ENCODE data around the gene TMEM259. TPM values are rescaled to one million over a fixed set of nuclear protein-coding genes. Genes with fewer than 3 reads are reported as not detected.

Gene TMEM259
- total RNA-seq = 109 TPM
- long read RNA-seq, transcript TMEM259-202 (11 exons, 2,748 nt) = major isoform, 222 of 551 reads
- long read RNA-seq, transcript TMEM259-211 (11 exons, 2,753 nt) = minor isoform, 9 of 551 reads
- long read RNA-seq, transcript TMEM259-208 (1 exons, 1,637 nt) = minor isoform, 28 of 551 reads
- long read RNA-seq, partial matches to known transcripts = 51 of 551 reads
- long read RNA-seq, other reads (novel, unspliced or antisense) = 241 of 551 reads

GRCh38 chr19:1020868-1021425 lies at the start of gene TMEM259:
TSS of gene TMEM259 (minus strand) at chr19:1021123. CDS start at chr19:1020996, 127 bp downstream.
- ATAC-seq (ENCODE audit: poor library complexity) (peak; percentile 92), DNase-seq (peak; percentile 99)
- intact Hi-C loops (cut with DNase I) = loop anchor here (5.0 to 10.0 kb wide), 2 partner anchors 81 to 214 kb away; partner anchors contain the start of genes CBARP and GPX4

DNA sequence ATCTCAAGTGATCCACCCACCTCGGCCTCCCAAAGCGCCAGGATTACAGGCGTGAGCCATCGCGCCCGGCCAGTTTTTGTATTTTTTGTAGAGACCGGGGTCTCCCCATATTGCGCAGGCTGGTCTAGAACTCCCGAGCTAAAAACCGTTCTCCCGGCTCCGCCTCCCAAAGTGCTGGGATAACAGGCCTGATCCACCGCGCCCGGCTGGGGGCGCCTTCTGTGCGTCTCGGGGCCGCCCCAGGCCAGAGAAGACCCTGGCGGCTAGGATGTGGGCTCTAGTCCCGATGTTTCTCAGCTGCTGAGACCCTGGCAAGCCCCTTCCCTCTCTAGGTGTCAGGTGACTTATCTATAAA lies 49.6 kb upstream of the TMEM259 start:
- intact Hi-C loops (cut with DNase I) = no loop called here
- DNase-seq (no peak), ATAC-seq (ENCODE audit: poor library complexity) (no peak)

GRCh38 chr19:1069009-1069779 lies 48.3 kb upstream of the TMEM259 start:
- DNase-seq = peak; percentile 89
- intact Hi-C loops (cut with DNase I) = no loop called here
- ATAC-seq (ENCODE audit: poor library complexity) = peak; percentile 59

GRCh38 chr19:1068009-1069001 lies 47.4 kb upstream of the TMEM259 start:
- intact Hi-C loops (cut with DNase I) = no loop called here
- peak; percentile 40 for ATAC-seq (ENCODE audit: poor library complexity)
- DNase-seq = peak; percentile 80

DNA sequence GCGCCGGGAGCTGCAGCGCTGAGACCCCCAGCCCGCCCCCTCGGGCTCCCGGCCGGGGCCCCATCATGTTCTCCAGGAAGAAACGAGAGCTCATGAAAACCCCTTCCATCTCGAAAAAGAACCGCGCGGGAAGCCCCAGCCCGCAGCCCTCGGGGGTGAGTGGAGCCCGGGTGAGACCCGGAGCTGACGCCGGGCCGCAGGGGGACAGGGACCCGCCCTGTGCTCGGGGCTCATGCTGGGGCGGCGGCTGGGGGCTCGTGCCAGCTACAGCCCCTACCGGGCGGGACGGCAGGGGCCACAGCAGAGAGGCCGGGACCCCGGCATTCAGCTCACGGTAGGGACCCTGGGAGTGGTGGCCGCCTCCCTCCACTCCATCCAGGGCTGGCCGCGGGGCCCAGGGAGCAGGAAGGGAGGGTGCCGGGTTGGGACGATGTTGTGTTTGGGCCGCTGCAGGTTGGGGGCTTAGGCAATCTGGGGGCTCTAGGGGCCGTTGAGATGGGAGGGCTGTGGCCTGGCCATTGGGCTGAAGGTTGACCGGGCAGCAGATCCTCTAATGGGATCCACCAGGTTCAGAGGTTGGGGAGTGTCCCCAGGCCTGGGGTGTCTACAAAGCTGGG lies 46.5 kb upstream of the TMEM259 start:
- intact Hi-C loops (cut with DNase I) = no loop called here
- ATAC-seq (ENCODE audit: poor library complexity) (no peak), DNase-seq (no peak)

DNA sequence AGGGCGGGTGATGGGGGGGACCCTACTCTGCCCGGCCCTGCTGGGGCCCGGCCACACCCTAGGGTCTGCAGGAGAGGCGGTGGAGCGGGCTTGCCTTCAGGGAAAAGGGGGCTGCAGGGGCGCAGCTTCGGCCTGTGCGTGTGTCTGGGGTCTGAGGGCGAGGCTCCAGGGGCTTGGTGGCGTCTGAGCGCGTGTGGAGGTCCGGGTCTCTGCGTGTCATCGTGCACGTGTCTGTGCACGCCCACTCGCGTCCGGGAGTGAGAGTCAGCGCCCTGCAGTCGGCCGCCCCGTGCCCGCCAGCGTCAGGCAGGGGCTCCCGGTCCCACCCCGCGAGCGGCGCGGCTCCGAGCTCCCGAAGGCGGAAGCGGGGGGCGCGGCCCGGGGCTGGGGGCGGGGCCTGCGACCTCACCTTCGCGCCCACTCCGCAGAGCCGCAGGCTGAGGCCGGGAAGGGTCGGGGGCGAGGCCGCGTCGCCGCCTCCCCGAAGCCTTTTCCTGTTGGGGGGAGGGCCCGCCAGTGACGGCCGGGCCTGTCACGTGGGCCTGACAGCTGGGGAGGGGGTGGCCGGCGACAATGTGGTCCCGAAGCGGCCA lies 45.9 kb upstream of the TMEM259 start, which contains the start of gene ARHGAP45:
ARHGAP45 (plus strand) TSS at position 420 of the 593 bp plus-strand sequence. CDS start 239 bp downstream, outside the sequence.
- intact Hi-C loops (cut with DNase I) = no loop called here
- ATAC-seq (ENCODE audit: poor library complexity) (peak; percentile 22), DNase-seq (peak; percentile 74)

DNA sequence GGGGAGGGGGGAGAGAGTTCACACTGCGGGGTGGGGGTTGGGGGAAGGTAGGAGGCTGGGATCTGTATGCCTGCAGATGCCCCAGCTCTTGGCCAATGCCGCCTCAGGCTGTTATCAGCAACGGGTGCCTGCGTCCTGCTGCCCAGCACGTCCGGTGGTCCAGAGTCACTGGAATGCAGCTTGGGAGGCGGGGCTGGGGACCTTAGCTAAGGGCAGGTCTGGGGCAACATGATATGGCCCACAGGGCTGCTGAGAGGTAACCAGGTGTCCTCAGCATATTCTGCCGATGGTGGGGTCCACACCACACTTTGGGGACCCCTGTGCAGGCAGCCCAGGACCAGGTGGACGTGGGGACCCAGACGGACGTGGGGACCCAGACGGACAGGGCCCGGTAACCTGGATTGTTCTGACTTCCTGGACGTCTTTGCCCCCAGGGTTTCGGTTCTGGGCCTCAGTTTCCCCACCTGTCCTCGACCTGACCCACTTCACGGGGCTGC lies 45.4 kb upstream of the TMEM259 start:
- intact Hi-C loops (cut with DNase I) = no loop called here
- DNase-seq = no peak

DNA sequence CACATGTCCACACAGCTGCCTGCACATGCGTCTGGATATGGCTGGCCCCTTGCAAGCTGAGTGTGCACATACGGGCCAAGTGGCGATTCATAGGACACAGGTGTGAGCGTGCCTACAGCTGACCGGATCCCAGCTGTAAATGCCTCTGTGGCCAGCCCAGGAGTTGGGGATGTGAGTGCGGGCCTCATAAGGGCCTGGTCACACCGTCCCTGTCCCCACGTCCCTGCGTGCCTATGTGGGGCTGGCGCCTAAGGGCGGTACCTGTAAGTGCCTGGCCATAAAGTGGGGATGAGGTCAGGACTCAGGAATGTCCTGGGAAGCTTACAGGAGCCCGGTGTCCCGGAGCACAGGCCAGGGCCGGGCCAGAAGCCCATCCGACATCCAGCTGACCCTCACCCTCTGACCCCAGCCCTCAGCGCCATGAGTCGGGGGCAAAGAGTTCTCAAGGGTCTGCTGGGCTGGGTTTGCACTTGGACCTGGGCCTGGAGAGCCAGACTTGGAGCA lies 44.7 kb upstream of the TMEM259 start:
- ATAC-seq (ENCODE audit: poor library complexity) (no peak), DNase-seq (no peak)
- intact Hi-C loops (cut with DNase I) = no loop called here

More for the DNA sequence above, 45.4 kb upstream of the TMEM259 start:
- ATAC-seq (ENCODE audit: poor library complexity) = no peak

GRCh38 chr19:1064661-1065605 lies 44.0 kb upstream of the TMEM259 start:
- intact Hi-C loops (cut with DNase I) = no loop called here
- DNase-seq = peak; percentile 84
- ATAC-seq (ENCODE audit: poor library complexity) = peak; percentile 83

DNA sequence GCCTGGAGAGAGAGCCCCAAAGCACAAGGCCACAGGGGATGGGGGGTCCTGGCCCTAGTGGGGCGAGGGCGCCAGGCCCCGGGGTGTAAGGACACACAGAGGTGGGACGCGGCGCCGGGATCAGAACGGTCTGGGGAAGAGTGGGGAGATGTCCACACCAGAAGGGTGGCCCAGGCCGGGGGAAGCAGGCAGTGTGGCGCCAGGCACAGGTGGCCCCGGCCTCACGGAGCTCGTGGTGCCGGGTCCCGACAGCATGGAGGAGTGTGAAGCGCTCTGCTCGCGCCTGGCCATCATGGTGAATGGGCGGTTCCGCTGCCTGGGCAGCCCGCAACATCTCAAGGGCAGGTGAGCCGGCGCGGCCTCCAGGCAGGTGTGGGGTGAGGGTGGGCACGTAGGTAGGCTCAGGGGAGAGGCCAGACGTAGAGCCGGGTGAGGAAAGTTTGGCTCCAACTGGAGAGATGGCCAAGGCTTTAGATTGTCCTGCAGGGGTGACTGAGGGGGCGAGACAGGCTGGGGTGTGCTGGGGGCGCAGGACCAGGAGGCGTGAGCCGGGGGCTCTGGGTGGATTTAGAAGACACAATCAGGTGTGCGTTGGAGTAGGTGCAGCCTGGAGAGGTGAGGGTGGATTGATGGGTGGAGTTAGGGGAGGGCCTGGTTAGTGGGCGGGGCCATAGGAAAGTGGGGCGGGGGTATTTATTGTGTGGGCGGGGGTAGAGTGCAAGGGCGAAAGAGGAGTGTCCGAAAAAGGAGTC lies 43.2 kb upstream of the TMEM259 start:
- no peak for ATAC-seq (ENCODE audit: poor library complexity)
- intact Hi-C loops (cut with DNase I) = no loop called here
- DNase-seq = no peak

- DNase-seq (no peak), ATAC-seq (ENCODE audit: poor library complexity) (no peak)
- intact Hi-C loops (cut with DNase I) = no loop called here
Observed at GRCh38 chr19:1063030-1063908, 42.3 kb upstream of the TMEM259 start.

DNA sequence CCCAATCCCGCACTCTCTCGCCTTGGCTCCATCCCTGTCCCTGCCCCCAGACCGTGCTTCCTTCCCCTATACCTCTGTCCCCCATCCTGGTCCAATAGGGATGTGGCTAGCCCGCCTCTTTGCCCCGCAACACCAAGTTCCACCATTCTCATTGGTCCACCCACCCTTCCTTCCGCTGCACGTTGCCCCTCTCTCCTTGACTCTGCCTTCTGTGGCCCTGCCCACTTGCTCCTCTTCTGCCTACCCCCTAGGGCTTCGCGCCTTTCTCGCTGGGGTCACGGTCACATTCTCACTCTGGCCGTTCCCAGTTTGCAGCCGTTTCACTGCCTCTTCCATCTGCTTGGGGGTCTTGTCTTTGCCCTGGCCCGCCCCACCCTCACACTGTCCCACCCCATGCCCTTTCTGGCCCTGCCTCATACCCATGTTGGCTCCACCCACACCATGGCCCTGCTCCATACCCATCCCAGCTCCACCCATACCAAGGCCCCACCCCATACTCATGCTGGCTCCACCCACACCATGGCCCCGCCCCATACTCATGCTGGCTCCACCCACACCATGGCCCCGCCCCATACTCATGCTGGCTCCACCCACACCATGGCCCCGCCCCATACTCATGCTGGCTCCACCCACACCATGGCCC lies 41.6 kb upstream of the TMEM259 start:
- DNase-seq (no peak), ATAC-seq (ENCODE audit: poor library complexity) (no peak)
- intact Hi-C loops (cut with DNase I) = no loop called here

DNA sequence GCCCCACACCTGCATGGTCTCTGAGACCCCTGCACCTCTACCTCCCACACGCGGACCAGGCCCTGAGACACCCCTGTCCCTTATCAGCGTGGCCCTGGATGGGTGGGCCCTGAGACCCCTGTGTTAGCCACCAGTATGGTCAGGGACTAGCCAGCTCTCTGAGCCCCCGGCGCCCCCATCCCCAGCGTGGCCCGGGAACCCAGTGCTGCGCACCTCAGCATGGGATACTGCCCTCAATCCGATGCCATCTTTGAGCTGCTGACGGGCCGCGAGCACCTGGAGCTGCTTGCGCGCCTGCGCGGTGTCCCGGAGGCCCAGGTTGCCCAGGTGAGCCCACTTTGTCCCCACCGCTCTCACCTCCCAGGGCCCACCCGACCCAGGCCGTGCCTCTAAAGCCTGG lies 41.1 kb upstream of the TMEM259 start:
- intact Hi-C loops (cut with DNase I) = no loop called here
- no peak for DNase-seq
- no peak for ATAC-seq (ENCODE audit: poor library complexity)

DNA sequence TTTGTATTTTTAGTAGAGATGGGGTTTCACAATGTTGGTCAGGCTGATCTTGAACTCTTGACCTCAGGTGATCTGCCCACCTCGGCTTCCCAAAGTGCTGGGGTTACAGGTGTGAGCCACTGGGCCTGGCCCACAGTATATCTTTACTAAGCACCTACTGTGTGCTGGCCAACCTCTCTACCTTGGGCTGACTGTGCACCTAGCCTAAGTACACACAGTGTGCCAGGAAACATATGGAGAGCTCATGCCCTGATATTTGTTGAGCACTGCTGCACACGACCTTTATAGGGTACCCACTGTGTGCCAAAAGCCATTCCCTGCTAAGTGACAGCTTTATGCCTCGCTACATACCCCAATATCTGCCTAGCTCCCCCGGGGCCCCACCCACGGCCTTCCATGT lies 39.8 kb upstream of the TMEM259 start:
- intact Hi-C loops (cut with DNase I) = no loop called here

More for the DNA sequence above, 39.8 kb upstream of the TMEM259 start:
- DNase-seq (no peak), ATAC-seq (ENCODE audit: poor library complexity) (no peak)

Measured in Right ventricle myocardium superior (tissue), 1 donor.